KMS-11 (cell line): Measurements from ENCODE around the gene ZNF681.

Source experiments
- H2AFZ ChIP-seq: fragments of 200-600 bp; sonication (generic); 2 replicates; pipeline ENCODE4 v1.6.1; 2016; ENCODE audit warnings: antibody characterized with exemption, mixed run types, low read depth
- H3K27ac ChIP-seq: fragments of 200-600 bp; sonication (generic); 2 replicates; pipeline ENCODE4 v1.6.1; 2016; ENCODE audit warnings: mild to moderate bottlenecking, mixed run types
- H3K27me3 ChIP-seq: fragments of 200-600 bp; sonication (generic); 2 replicates; pipeline ENCODE4 v1.6.1; 2017; ENCODE audit warnings: mild to moderate bottlenecking, low read depth, mixed run types, moderate library complexity; ENCODE audit not compliant: insufficient read depth
- H3K36me3 ChIP-seq: fragments of 200-600 bp; sonication (generic); 2 replicates; pipeline ENCODE4 v1.6.1; 2017; ENCODE audit warnings: mild to moderate bottlenecking, mixed run types; ENCODE audit not compliant: insufficient read depth
- H3K4me1 ChIP-seq: fragments of 200-600 bp; sonication (generic); 2 replicates; pipeline ENCODE4 v1.6.1; 2016; ENCODE audit warnings: mild to moderate bottlenecking, low read depth, mixed run types; ENCODE audit not compliant: poor library complexity, severe bottlenecking
- H3K4me2 ChIP-seq: fragments of 200-600 bp; sonication (generic); 2 replicates; pipeline ENCODE4 v1.7.0; 2016; ENCODE audit warnings: mild to moderate bottlenecking, mixed run types
- H3K4me3 ChIP-seq: fragments of 200-600 bp; sonication (generic); IDR thresholded peaks from 2 replicates; pipeline ENCODE4 v1.6.1; 2017; ENCODE audit warnings: low read depth, low read length, mixed read lengths; ENCODE audit not compliant: insufficient read depth
- H3K79me2 ChIP-seq: fragments of 200-600 bp; sonication (generic); 2 replicates; pipeline ENCODE4 v1.6.1; 2016; ENCODE audit warnings: low read depth, mixed run types; ENCODE audit not compliant: insufficient read depth
- H3K9ac ChIP-seq: fragments of 200-600 bp; sonication (generic); 2 replicates; pipeline ENCODE4 v1.6.1; 2016; ENCODE audit warnings: mild to moderate bottlenecking, mixed run types
- H4K20me1 ChIP-seq: fragments of 200-600 bp; sonication (generic); 2 replicates; pipeline ENCODE4 v1.6.1; 2016; ENCODE audit warnings: mild to moderate bottlenecking, mixed run types; ENCODE audit not compliant: insufficient read depth
- CTCF ChIP-seq: fragments of 200-600 bp; sonication (generic); conservative IDR thresholded peaks from 2 replicates; pipeline ENCODE4 v1.6.1; 2017; ENCODE audit warnings: low read depth, mild to moderate bottlenecking, antibody characterized with exemption, low read length, moderate library complexity, mixed read lengths

The ZNF681 gene

DNA sequence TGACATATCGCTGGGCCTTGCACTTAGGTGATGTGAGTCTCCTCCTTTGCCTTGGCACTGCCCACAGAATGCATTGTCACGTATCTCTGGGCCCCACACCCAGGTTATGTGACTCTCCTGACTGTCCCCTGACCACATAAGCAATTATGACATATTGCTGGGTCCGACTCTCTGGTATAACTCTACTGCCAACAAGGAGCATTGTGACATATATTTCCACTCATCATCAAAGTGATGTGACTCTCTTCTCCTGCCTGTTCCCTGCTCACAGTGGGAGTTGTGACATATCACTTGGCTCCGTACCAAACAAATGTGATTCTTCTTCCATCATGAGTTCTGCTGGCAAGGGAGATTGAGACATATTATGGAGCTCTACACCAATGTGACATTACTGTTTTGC lies 15.4 kb upstream of the ZNF681 start:
- no peak overlapping the region for H3K27ac ChIP-seq
- no peaks in the 10 kb centered on the region for H3K27me3 ChIP-seq

GRCh38 chr19:23772675-23773063 lies 14.0 kb upstream of the ZNF681 start:
- H4K20me1 ChIP-seq, result no peaks in the 10 kb centered on the region
- H3K9ac ChIP-seq, result no peak overlapping the region
- H2AFZ ChIP-seq, result no peak overlapping the region
- no peak overlapping the region for H3K27ac ChIP-seq
- H3K4me2 ChIP-seq, result no peak overlapping the region
- no peaks in the 10 kb centered on the region for H3K79me2 ChIP-seq
- no peaks in the 10 kb centered on the region for H3K36me3 ChIP-seq
- H3K4me1 ChIP-seq, result no peaks in the 10 kb centered on the region
- TF ChIP-seq CTCF, result no peak
- no peaks in the 10 kb centered on the region for H3K27me3 ChIP-seq
- H3K4me3 ChIP-seq, result no peak overlapping the region

More for the DNA sequence above, 15.4 kb upstream of the ZNF681 start:
- no peak overlapping the region for H2AFZ ChIP-seq
- no peaks in the 10 kb centered on the region for H3K36me3 ChIP-seq
- no peaks in the 10 kb centered on the region for H3K79me2 ChIP-seq
- no peaks in the 10 kb centered on the region for H4K20me1 ChIP-seq
- no peaks in the 10 kb centered on the region for H3K4me1 ChIP-seq
- H3K9ac ChIP-seq, result no peak overlapping the region
- H3K4me2 ChIP-seq, result no peak overlapping the region
- no peak overlapping the region for H3K4me3 ChIP-seq
- TF ChIP-seq CTCF, result no peak

- TF ChIP-seq CTCF, result no peak
- no peaks in the 10 kb centered on the region for H3K27me3 ChIP-seq
- no peak overlapping the region for H3K4me3 ChIP-seq
- H3K9ac ChIP-seq, result no peak overlapping the region
- no peak overlapping the region for H3K4me2 ChIP-seq
- no peak overlapping the region for H2AFZ ChIP-seq
- no peaks in the 10 kb centered on the region for H3K79me2 ChIP-seq
- no peaks in the 10 kb centered on the region for H3K36me3 ChIP-seq
- no peaks in the 10 kb centered on the region for H3K4me1 ChIP-seq
- no peaks in the 10 kb centered on the region for H4K20me1 ChIP-seq
- no peak overlapping the region for H3K27ac ChIP-seq
Observed at GRCh38 chr19:23771761-23772674, 13.3 kb upstream of the ZNF681 start.

DNA sequence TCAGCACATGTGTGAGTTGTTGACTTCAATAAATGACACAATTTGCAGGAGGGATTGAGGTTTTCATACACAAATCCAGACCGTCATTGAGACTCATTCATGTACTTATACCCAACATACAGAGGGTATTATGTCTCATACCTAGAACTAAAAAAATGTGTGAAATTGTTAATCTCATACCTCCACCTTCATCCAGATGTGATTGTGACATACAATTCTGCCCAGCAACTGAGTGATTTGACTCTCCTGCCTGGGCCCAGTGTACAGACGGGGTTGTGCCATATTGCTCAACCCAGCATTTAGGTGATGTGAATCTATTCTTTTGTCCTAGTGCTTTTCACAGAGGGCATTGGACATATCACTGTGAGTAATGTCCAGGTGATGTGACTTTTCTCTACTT lies 12.6 kb upstream of the ZNF681 start:
- no peak overlapping the region for H2AFZ ChIP-seq
- H3K4me2 ChIP-seq, result no peak overlapping the region
- H4K20me1 ChIP-seq, result no peaks in the 10 kb centered on the region
- H3K9ac ChIP-seq, result no peak overlapping the region
- H3K36me3 ChIP-seq, result no peaks in the 10 kb centered on the region
- H3K79me2 ChIP-seq, result no peaks in the 10 kb centered on the region
- H3K27ac ChIP-seq, result no peak overlapping the region
- no peaks in the 10 kb centered on the region for H3K4me1 ChIP-seq
- no peaks in the 10 kb centered on the region for H3K27me3 ChIP-seq
- H3K4me3 ChIP-seq, result no peak overlapping the region
- no peak for TF ChIP-seq CTCF
